HG03469 (cell line): Measurements from ENCODE around the gene TMEM92.
"Not testable (repeated sequence)": the region's sequence is repeated elsewhere in the genome, so short reads cannot be mapped to it uniquely, and the experiment has no call there.

Source experiments
- ATAC-seq: cut with Tn5 transposase; IDR thresholded peaks from one replicate; pipeline ENCODE4 v1.9.1; 2021; ENCODE audit warnings: mild to moderate bottlenecking, moderate library complexity, moderate number of reproducible peaks; ENCODE audit not compliant: unreplicated experiment

TMEM92 gene

DNA sequence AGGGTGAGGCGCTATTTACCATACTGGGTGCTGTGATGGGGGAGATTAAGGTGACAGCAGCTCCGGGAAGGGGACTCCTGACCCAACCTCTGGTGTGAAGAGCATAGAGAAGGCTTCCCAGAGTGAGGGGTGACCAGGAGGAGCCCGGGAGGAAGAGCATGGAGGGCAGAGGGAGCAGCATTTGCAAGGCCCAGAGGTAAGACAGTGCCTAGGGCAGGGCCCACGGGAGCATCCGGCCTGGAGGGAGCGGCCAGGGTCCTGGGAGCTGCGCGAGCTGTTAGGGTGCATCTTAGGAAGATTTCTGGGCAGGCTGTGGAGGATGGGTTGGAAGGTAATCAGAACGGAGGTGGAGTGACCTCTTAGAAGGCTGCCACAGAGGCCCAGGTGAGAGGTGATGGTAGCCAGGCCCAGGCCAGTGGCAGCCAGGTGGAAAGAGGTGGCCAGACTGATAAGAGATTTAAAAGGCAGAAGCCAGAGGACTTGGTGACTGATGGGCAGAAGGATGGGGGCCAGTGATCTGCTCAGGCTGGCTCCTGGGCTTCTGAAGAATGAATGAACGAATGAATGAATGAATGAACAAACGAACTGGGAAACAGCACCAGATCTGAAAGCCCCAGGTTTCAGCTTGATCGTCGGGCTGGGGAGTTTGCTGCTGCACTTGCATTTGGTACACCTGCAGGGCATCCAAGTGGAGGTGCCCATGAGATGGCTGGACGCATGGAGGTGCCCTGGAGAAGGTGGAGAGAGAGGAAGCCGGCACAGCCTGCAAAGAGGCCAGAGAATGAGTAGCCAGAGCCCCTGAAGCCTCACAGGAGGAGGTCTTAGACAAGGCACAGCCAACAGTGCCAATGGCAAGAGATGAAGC, 13.0 kb upstream of the TMEM92 start:
- no peak for ATAC-seq

- ATAC-seq, result no peak
These were observed 12.1 kb upstream of the TMEM92 start for GRCh38 chr17:50262001-50262794.

DNA sequence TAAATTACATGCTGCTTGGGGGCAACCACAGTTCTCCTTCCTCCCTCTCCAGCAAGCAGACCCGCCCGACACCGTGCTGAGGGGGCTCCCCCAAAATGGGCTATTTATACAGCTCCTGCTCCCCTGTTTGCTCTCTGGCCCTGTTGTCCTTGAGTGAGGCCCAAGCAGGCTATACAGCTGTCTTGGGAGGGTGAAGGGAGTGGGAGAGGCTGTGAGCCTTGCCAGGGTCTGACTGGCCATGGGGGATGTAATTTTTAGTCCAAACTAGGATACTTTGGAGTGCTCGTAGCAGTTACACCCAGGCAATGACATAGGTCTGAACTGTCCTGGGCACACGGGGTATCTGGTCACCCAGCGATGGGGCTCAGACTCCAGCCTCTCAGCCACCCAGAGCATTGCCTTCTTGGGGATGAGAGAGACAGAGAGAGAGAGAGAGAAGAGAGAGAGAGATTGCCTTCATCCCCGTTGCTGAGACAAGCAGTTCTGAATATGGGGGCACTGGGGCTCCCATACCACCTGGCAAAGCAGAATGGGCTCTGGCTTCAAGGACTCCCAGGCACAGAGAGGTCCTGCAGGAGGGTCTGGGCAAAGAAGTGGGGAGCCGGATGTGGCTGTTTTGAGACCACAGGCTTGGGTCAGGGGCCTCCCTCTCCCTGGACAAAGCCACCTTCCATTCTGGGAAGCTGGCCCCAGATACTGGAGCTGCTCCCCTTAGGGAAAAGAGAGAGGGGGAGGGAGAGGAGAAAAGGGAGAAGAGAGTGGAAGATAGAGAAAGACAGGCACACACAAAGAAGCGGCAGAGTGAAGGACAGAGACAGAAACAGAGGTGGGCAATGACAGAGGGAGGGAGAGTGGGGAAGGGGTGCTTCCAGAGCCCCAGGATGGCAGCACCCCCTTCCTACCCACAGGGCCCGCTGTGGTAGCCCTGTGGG, 10.7 kb upstream of the TMEM92 start:
- no peak for ATAC-seq

GRCh38 chr17:50264263-50265113, 9.8 kb upstream of the TMEM92 start:
- no peak for ATAC-seq

DNA sequence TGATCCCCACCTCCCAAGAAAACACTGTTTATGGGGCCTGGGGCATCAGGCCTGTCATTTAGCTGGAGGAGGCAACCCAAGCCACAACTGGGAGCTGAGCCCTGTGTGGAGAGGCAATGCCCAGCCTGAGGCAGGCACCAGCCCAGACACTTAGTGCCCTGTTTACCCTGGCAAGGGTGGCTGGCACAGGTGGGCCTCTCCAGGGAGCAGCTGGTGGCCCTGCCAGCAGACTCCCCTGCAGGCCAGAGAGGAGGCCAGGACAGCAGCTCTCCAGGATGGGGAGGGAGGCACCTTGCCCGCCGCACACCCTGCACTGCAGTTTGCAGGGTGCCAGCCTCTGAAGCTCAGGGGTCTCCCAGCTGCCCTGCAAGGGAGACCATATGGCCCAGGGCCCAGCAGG, 9.1 kb upstream of the TMEM92 start:
- ATAC-seq, result no peak

- no peak for ATAC-seq
These were observed 8.5 kb upstream of the TMEM92 start for GRCh38 chr17:50265690-50266315.

DNA sequence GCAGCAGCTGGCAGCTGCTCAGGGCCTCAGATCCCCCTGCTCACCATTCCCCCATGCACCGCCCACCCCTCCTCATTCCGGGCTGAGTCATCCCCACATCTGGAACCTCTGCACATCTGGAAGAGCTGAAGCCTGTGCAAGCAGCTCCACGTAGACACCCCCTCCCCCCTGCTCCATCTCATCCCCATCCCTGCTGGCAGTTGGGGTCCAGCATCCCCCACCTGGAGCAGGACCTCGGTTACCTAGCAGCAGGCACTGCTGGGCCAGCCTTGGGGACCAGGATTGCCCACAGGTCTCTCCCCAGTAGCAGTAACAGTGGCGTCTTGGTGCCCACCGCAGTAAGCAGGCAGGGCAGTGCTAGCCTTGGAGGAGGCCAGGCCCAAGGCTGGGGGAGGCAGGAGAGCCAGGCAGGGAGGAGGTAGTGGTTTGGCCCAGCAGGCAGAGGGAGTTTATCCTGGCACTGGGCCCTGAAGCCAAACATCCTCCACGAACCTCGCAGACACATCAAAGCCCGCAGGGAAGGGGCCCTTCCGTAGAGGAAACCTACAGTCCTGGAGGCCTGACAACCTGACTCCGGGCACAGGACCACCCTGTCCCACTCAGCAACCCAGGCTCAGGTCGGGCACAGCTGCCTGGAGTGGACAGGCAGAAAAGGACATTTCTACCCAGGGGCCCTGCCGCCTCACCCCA, 7.7 kb upstream of the TMEM92 start:
- ATAC-seq, result no peak

DNA sequence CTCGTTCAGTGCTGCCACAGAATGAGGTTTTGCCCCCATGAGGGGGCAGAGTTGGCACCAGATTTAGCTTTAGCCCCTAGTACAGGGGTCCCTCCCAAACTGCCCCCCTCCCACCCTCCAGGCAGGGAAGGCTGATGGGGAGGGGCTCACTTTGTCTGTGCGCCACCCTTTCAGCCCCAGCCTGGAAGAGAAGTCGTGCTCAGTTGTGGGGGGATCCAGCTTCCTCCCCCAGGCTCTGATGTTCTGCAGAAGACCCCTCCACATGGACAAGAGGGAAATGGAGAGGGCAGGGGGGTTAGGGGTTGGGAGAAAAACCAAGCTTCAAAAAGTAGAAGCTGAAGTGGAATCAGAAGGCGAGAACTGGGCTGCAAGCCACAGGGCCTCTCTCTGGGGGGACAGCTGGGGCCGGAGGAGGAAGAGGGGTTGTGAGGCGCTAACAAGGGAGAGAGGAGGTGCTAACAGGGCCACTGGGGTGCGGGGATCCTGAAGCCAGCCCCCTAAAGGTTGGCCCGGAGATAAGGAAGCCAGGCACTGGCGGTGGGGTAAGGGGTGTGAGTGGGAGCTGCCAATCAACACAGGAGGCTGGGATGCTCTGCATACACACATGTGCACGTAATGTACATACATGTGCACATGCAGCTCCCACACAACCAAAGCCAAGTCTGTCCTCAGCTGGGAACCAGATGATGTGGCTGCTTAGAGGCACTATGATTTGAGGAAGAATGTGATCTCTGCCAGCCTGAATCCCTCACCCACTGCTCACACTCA, 7.0 kb upstream of the TMEM92 start:
- no peak for ATAC-seq

DNA sequence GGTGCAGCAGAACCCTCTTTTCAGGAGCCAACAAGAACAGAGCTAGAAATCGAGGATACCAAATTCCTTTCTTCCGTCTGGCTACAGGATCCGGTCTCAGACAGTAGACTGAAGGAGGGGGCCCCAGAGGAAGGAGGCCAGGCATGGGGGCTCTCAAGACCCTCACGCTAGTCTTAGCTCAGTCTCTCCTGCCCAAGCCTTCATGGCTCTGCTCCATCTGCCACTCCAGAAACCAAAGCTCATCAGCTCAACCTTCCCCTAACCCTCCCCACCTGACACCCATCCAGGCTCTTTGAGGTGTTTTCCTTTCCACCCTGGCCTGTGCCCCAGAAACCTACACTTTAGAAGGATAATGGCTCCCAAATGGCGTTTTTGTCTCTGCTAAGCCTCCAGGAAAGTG, 6.2 kb upstream of the TMEM92 start:
- ATAC-seq, result no peak

DNA sequence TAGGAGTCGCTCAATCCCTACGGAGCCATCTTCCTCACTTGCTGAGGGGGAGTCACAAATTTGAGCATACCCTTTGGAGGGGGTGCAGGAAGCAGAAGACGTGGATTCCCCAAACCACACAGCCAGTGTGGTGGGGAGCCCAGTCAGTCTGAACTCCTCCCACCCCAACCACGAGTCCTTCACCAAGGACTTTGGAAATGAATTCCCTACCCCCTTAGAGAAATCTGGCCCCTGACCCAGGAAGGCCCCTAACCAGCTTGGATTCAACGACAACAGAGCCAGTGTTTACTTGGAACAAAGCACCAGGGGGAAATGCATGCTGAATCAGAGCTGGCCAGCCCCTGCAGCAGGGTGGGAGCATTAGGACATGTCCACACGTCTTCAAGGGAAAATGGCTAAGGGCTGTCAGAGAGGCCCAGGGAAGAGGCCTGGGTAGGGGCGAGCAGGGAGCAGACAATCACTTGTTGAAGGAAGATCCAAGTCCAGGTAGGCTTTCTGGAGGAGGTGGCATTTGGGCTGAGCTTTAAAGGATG, 5.5 kb upstream of the TMEM92 start:
- ATAC-seq, result no peak

- no peak for ATAC-seq
These were observed 4.5 kb upstream of the TMEM92 start for GRCh38 chr17:50269477-50270434.

DNA sequence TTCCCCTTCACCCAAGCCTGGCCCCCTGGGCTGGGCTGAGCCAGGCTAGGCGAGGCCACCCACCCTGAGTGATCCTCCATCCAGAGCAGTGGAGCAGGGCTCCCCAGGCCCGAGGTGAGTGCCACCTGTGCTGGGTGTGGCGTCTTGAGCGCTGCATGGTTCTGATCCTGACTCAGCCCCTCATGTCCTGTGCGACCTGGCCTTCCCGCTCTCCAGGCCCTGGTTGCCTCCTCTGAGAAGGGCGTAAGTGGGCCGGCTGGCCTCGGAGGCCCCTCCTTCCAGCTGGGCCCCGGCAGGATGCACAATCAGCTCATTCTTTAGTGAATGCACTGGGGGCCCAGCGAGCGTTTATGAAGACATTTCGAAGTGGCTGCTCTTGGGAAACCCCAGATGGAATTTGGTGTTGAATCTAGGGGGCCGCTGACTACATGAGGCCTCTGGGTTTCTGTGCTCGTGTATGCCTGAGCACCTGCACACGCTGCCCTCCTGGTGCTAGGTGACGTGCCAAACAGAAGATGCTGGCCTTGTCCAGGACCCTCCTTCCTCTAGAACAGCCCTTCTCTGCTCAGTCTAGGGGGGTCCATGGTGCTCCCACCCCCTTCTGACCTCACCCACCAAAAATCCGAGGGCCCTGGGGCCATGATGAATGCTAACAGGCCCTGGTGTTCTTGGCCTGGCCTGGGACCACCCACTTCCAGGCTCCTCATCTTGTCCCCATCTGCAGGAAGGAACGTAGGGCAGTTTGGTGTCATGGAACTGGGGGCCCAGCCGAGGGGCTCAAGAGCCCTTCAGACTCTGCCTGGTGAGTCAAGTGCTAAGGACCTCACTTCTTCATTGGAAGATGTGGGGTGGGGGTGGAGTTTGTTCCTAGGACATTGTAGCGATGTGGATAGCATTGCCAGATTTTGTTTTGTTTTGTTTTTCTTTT, 3.6 kb upstream of the TMEM92 start:
- ATAC-seq, result no peak

DNA sequence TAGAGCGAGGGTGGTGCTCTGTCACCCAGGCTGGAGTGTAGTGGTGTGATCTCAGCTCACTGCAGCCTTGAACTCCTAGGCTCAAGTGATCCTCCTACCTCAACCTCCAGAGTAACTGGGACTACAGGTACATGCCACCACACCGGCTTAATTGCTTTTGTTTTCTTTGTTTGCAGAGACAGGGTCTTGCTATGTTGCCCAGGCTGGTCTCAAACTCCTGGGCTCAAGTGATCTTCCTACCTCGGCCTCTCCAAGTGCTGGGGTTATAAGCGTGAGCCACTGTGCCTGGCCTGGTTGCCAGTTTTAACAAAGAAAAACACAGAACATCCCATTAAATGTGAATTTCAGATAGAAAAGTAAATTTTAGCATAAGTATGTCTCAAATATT, 2.9 kb upstream of the TMEM92 start:
- ATAC-seq, result not testable (repeated sequence)

GRCh38 chr17:50272246-50272645, 2.0 kb upstream of the TMEM92 start:
- no peak for ATAC-seq

DNA sequence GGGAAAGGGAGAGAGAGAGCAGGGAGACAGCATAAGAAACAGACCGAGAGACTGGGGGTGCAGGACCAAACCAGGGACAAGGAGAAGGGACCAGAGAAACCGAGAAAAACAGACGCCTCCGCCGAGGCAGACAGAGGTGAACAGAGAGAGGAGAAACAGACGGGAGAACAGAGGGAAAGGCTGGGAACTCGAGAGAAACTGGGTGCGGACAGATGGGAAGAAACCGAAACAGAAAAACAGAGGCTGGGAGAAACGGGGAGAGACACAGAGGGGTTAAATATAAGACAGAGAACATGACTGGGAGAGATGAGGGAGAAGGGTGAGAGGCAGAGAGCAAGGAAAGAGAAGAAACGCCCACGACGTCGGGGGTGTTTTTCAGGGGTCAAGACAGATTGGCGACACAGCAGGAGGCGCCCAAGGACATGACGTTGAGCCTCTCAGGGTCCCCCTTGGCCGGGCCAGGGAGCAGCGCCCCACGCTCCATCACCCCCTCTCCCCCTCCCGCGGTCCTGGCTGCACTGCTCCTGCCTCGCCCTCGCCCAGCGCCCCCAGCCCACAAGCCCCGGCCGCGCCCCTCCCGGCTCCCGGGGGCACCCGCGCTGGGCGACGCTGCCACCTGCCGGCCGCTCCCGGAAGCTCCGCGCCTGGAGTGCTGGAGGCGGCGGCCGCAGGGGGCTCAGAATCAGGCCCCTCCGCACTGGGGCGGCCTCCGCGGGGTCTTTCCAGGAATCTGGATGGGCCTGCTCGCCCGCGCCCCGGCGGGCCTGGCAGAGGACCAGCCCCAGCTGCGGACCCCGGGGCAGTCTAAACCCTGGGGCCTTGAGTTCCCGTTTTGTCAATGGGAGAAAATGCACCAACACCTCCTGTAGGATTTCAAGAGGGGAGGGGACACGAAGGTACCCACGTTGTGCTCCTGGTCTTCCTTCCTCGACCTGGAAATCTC, 1.3 kb upstream of the TMEM92 start:
- no peak for ATAC-seq
